ENCODE data around the gene AKIP1.

Gene AKIP1

GRCh38 chr11:8961401-8961800, 50.4 kb downstream of the AKIP1 start:
- no peak for DNase-seq (ENCODE audit: low read depth in 2 of 2)

- no peak for DNase-seq (ENCODE audit: low read depth in 2 of 2)
Measured at GRCh38 chr11:8962841-8963240, 51.9 kb downstream of the AKIP1 start.

- peak; percentile 66 to 68 for DNase-seq (ENCODE audit: low read depth in 2 of 2)
Measured at GRCh38 chr11:8963569-8964323, 52.8 kb downstream of the AKIP1 start.

DNA sequence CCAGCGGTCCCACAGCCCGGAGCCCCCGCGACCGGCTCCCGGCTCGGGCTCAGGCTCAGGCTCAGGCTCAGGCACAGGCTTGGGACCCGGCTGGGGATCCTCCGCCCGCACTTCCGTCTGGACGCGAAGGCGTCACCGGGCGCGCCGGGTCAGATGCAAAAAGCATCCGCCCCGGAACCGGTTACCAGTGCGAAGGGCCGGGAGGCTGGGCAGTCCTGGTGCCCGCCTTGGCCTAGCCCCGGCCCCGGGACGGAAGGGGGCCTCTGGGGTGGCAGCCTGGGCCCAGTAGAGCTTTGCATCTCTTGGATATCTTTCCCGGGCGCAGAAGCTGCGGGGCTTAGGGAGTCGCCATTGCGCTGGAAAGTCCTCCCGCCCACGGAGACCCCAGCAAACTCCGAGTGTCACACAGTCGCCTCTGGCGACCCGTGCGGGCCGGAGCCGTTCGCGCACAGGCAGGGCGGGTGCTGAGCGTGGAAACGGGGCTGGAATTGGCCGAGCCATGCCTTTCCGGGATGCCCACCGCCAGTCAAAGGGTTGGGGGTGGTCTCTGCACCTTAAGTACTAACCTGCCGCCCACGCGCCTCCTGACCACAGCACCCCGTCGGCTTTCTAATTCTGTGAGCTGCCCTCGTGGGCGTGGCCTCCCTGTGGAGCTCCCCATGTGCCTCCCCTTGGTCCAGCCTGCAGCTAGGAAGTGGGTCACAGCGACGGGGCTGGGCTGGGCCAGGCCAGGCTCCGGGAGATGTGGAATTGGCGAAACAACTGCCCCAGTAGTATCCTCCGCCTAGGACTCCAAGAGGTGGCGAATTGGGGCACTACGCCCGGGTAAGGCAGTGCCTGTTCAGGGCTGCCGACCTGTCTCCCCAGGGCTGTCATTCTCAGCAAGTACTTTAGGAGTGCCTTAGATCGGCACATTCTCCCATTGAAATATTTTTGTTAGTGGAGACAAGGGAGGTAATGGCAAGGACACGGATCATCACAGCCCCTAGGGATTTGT, 53.6 kb downstream of the AKIP1 start, which contains the start of gene TMEM9B:
Gene TMEM9B (minus strand): TSS at position 119 of the 997 bp plus-strand sequence. CDS start 129 bp downstream, outside the sequence.
- DNase-seq (ENCODE audit: low read depth in 2 of 2), result peak; percentile 81 to 82

DNA sequence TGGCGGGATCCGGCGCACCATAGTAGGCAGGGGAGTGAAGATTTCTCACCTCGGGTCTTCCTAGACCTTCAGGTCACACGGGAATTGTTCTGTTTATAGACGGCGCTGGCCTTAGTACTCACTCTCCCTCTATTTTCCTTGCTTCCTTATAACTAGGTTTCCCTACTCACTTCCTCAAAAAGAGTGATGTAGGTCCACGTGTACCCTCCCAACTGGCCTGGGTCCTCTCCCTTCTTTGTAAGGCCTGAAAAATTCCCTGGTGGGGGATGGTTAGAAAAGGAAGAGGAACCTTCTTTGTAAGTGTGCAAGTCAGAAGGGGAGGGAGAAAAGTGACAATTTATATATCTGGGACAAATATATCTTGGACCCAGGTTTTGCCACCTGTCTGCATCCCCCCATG, 56.2 kb downstream of the AKIP1 start:
- no peak for DNase-seq (ENCODE audit: low read depth in 2 of 2)
